Activated CD8-positive, alpha-beta memory T cell treated with anti-CD3 and anti-CD28 coated beads, Interleukin-2, amount 50 U/mL, for 4 hours (primary cell): ENCODE measurements around the gene MEGF6.
A peak's percentile ranks its signal among the peaks of the same experiment; 100 is the strongest.

Experiments
- DNase-seq: peaks from one replicate; pipeline ENCODE4 v3.0.0-alpha.2; 2020

MEGF6 gene

GRCh38 chr1:3500265-3500835 lies 111.0 kb downstream of the MEGF6 start:
- no peak for DNase-seq

GRCh38 chr1:3499611-3500010 lies 111.7 kb downstream of the MEGF6 start:
- no peak for DNase-seq

GRCh38 chr1:3498986-3499385 lies 112.3 kb downstream of the MEGF6 start:
- no peak for DNase-seq

DNA sequence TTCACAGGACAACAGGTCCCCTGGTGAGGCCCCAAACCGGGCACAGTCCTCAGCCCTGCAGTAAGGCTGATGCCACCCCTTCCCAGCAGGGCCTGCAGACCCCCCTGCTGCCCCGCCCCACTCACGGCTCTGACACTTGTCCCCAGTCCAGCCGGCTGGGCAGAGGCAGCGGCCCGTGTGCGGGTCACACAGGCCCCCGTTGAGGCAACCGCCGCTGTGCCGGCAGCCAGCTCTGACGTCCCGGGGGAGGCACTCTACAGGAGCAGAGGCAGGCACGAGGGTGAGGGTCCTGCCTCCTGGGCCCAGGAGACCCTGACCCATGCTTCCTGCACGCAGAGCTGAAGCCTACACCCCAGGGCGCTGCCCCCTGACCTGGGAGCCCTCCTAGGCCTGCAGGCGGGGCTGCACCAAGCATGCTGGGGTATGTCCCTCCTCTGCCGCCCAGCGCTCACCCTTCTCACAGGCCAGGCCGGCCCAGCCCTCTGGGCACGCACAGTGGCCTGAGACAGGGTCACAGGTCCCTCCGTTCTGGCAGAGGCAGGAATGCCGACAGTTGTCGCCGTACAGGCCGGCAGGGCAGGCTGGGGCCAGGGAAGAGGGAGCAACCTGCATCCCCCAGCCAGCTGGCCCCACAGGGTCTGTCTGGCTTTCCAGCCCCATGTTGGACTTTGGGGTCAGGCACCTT lies 112.9 kb downstream of the MEGF6 start:
- DNase-seq = no peak

DNA sequence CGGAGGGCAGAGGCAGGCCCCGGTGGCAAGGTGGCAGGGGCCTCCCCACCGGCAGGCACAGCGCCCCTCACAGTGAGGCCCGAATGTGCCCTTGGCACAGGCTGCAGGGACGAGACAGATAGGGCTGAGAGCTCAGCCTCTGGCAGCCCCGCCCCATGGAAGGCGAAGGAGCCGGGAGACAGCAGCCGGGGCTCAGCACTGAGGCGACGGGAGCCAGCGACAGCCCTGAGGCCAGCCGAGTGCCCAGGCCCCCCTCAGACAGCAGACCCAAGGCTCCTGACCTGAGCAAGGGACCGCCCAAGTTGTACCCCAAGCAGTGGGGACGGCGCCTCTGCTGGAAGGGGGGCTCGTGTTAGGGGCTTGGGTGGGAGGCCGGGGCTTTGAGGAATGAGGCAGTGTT lies 113.8 kb downstream of the MEGF6 start:
- no peak for DNase-seq

GRCh38 chr1:3496916-3497315 lies 114.4 kb downstream of the MEGF6 start:
- no peak for DNase-seq

DNA sequence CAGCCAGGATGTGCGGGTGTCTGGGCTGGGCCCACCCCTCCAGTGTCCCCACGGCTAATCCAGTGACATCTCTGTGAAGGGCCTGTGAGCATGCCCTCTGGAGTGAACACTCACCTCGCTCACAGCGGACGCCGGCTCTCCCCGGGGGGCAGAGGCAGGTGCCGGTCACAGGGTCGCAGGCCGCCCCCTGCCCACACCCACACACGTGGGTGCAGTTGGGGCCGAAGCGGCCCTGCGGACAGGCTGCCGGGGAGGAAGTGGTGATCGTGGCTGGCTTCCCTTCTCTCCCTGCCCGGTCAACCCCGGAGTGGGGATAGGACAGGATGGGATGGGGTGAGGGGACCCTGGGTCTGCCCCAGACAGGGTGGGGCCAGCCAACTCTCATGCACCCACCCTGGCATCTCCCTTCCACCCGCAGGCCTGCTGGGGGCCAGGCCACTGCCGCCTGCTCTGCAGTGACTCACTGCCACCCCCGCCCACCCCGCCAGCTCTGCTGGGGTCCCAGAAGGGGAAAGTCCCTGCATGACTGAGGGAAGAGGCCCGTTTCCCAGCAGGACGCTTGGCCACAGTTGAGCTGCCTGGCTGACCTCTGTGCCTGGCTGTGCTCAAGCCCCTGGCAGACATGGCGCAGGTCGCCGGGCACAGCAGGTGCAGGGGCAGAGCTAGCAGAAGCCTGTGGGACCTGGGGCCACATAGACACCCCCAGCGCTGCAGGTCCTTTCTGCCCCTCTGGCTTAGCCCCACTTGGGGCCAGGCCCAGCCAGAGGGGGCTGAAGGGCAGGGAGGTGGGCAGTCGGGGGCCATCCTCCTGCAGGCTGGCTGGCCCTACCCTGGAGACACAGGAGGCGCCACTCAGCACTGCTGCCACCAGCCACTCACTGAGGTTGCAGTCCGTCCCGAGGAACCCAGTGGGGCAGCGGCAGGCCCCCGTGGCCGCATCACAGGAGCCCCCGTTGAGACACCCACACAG lies 115.2 kb downstream of the MEGF6 start:
- no peak for DNase-seq

GRCh38 chr1:3494321-3495308 lies 116.7 kb downstream of the MEGF6 start:
- no peak for DNase-seq

DNA sequence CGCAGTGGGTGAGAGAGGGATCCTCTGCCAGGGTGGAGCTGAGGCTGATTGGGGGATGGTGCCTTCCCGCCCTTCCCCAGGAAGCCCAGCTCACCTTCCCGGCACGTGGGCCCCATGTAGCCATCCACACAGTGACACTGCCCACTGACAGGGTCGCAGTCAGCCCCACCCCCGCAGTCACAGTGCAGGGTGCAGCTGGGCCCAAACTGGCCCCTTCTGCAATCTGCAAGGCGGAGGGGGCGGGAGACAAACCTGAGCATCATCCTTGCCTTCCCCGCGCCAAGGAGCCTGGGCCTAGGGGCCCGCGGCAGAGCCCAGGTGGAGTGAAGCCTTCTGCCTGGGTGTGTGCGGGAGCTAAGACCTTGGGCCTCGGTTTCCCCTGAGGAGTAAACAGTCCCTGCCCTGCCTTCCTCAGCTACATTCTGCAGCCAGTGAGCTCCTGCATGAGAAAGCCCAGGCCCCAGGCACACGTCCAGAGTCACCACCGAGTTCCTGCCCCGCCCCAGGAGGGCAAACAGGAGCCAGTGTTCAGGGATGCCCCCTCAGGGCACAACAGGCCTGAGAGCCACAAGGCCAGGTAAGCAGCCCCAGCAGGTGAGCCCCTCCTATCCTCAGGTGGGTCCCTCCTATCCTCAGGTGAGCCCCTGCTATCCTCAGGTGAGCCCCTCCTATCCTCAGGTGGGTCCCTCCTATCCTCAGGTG lies 118.6 kb downstream of the MEGF6 start:
- DNase-seq = no peak

- DNase-seq = peak; percentile 89
Observed at GRCh38 chr1:3491291-3492246, 119.7 kb downstream of the MEGF6 start.

- no peak for DNase-seq
Observed at GRCh38 chr1:3490046-3490745, 121.1 kb downstream of the MEGF6 start.

GRCh38 chr1:3488432-3488831 lies 122.9 kb downstream of the MEGF6 start:
- no peak for DNase-seq

DNA sequence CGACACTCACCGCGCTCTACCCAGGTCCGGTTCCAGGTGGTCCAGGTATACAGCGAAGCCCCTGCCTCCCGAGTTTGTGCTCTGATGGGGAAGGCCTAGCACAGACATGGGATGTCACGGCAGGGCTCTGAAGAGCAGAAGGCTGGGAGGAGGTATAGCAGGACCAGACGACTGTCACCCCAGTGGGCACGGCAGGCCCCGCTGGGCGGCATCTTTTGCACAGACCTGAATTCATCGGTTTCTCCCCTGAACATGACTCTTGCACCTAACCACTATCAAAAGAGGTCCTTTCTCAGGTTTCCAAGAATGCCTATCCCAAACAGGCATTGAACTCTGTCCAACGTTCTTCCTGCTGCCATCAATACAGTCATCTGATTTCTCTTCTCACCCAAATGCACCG lies 126.3 kb downstream of the MEGF6 start:
- DNase-seq = no peak

DNA sequence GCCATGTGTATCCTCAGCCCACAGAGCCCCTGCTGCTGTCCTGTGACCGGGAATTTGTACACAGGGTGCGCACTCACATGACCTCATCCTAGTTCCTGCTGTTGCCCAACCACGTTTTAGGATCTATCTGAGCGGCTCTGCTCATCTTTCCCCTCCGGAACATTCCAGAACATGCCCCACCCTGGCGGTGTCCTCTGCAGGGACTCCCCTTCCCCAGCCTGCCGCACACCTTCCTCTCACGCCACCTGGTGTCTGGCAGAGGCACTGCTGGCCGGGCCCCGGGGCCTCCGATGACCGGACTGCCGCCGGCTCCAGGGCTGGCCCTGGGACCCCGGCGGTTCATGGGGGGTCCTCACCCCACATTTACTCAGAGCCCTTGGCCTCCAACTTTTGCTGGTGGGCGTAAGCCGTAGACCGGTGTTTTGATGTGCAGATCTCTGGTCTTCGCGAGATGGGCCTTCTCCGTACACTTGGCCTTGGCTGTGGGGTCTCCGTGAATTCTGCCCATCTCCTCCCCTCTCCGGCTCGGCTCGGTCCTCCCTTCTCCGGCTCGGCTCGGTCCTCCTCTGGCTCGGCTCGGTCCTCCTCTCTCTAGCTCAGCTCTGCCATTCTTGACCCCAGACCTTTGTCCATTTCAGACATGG lies 127.4 kb downstream of the MEGF6 start:
- DNase-seq = peak; percentile 35

DNA sequence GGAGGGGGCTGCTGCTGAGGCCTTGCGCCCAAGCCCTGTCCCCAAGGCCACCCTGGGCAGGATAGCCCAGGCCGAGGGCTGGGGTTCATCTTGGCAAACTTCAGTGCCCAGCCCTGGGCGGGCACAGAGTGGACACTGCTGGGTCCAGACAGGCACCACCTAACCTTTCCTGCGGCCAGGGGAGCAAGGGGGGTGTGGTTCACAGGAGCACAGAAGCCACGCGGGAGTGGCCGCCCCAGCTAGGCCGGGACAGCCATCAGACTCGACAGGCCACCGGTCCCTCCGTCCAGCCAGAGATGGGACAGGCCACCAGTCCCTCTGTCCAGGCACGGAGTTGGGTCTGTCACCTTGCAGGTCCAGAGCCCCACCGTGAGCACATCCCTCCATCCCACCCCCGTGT lies 127.9 kb downstream of the MEGF6 start:
- no peak for DNase-seq

DNA sequence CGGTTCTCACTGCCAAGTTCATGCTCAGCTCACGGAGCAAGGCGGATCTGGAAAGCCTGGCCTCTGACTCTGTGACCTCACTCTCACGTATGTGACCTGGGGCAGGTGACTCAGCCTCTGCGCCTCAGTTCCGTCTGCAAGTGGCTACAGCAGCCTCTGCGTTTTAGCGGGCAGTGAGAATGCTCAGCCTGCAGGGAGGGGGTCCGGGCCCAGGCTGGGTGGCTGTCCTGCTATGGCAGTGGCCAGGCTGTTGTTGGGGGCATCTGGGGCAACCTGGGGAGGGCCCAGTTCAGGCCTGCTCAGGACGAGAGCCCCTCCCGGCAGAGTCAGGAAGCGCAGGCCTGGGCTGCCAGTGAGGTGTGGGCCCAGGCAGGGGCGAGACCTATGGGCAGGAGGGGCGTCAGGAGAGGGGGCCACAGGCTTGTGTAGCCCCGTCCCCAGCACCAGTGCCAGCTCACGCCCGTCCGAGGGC lies 128.9 kb downstream of the MEGF6 start:
- no peak for DNase-seq

- no peak for DNase-seq
Observed at GRCh38 chr1:3481836-3482375, 129.4 kb downstream of the MEGF6 start.

DNA sequence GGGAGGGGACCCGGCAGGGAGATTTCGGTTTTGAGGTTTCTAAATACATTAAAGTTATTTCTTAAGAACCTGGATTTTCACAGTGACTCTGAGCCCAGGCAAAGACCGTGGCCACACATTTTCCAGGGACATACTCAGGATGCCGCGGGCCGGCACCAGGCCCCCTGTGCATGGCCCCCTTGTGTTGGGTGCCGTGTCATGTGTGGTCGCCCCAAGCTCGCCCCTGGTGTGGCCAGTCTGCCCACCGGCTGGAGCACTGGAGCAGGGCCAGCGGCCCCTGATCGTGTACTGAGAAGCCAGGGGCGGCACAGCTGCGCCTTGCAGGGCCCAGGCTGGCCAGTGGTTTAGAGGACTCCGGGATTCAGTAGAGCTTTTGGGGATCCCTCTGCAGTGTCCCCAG lies 130.3 kb downstream of the MEGF6 start:
- no peak for DNase-seq

DNA sequence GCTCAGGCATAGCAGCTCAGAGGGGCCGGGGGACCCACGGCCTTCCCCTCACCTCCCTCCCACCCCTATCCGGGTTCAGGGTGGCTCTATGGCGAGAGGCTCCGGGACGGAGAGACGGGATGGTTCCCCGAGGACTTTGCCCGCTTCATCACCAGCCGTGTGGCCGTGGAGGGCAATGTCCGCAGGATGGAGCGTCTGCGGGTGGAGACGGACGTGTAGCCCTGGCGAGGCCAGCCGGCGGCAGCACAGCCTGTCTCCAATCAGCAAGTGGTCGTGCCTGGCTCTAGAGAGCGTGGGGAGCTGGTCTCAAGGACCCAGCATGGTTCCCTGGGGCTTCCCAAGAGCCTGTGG lies 131.0 kb downstream of the MEGF6 start:
- no peak for DNase-seq
